ENCODE measurements around the gene DNAH9. TPM values are rescaled to one million over a fixed set of nuclear protein-coding genes. Genes with fewer than 3 reads are reported as not detected.
A peak's percentile ranks its signal among the peaks of the same experiment; 100 is the strongest.
"Not testable (repeated sequence)": the region's sequence is repeated elsewhere in the genome, so short reads cannot be mapped to it uniquely, and the experiment has no call there.

Gene DNAH9
- total and polyA plus RNA-seq, 8 donors: 0.28 to 18.3 (median 0.42) TPM; not detected in 2

DNA sequence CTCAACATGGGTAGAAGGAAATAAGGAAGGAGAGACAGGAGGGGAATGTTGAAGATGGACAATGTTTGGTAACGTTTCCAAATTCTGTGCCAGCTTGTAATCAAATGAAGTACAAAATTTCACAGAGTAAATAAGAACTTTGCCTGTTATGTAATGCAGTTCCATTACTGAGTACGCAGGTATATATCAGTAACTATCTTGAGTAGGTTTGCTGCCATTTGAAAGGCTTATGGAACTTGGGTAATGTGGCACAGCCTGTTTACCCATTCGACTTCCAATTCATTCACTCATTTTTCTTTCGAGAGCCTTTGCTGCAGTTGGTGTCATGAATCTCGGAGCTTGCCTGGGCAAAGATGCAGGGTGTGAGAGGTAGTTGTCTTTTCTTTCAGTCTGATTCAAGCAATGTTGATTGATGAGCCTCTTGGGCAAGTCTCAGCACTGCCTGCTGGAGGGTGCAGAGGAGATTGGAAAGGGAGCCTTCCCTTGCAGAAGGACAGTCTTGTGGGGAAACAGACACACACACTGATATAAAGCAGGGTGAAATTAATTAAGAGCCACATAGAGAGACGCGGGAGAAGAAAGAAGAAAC, 345.6 kb downstream of the DNAH9 start:
- intact Hi-C loops (cut with DNase I; ENCODE audit: low total_unique reads): no loop called here
- Histone ChIP-seq H3K9me3 (no peaks in the 10 kb centered on the region), H3K36me3 (no peaks in the 10 kb centered on the region), H3K27ac (no peak overlapping the region), H3K4me3 (no peak overlapping the region), H3K27me3 (no peaks in the 10 kb centered on the region), H3K4me1 (peaks cover 0 to 5% (median 3%) of the 10 kb centered on the region in 4 donors)
- peak in 1 of 2 donors; percentile 5 for DNase-seq
- TF ChIP-seq POLR2A (IDR thresholded peaks at IDR 0.05): no peak
- TF ChIP-seq EP300 (IDR thresholded peaks at IDR 0.05): no peak
- TF ChIP-seq POLR2AphosphoS5 (IDR thresholded peaks at IDR 0.05): no peak
- TF ChIP-seq CTCF (IDR thresholded peaks at IDR 0.05): no peak
- 63 to 75% (median 69%) methylated on average over 7 of the region's 7 CpGs for WGBS, 5 donors

DNA sequence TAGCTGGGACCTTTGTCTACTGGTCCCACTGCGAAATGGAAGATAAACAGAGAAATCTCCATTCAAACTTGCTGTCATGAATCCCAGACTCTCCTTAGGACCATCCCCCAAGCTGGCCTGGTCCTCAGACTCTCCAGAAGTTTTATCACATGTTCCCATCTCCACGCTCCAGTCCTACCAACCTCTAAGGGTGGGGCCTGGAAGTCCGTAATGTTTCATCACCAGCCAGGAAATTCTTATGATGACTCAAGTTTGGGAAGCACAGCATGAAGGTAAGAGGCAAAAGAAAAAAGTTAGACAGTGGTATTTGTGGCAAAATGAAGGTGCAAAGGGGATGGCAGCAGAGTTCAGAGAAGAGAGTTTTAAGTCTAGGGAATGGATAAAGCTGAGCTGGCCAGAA, 346.3 kb downstream of the DNAH9 start:
- Histone ChIP-seq H3K9me3 (no peaks in the 10 kb centered on the region), H3K36me3 (no peaks in the 10 kb centered on the region), H3K4me1 (peaks cover 0 to 9% (median 4%) of the 10 kb centered on the region in 4 donors), H3K27ac (no peak overlapping the region), H3K4me3 (no peak overlapping the region), H3K27me3 (no peaks in the 10 kb centered on the region)
- WGBS, 5 donors: 52 to 71% (median 66%) methylated on average over 3 of the region's 3 CpGs
- no peak for DNase-seq
- intact Hi-C loops (cut with DNase I; ENCODE audit: low total_unique reads): no loop called here
- TF ChIP-seq EP300 (IDR thresholded peaks at IDR 0.05) (no peak), POLR2AphosphoS5 (IDR thresholded peaks at IDR 0.05) (no peak), CTCF (IDR thresholded peaks at IDR 0.05) (no peak), POLR2A (IDR thresholded peaks at IDR 0.05) (no peak)

DNA sequence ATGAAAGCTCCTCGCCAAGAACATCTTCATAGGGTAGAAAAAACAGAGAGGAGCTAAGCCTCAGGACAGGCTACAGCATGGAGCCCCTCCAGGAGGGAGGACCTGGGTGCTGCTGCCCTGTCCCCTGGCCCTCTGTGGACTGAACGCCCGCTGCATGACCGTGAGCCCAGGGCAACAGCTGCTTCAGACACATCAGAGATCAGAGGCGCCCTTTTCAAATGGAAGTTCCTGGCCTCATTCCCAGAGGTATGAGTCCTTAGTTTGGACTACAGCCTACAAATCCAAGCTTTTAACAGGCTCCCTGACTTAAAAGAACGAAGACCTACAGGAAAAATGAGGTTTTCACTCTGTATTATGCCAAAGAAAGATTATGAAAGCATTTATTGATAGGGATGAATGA, 350.5 kb downstream of the DNAH9 start:
- Histone ChIP-seq H3K9me3 (peaks cover 0 to 14% (median 10%) of the 10 kb centered on the region in 4 donors), H3K36me3 (peaks cover 0 to 7% (median 0%) of the 10 kb centered on the region in 4 donors), H3K27me3 (no peaks in the 10 kb centered on the region), H3K4me3 (peak overlapping the region in 1 of 4 donors; percentile 12), H3K4me1 (peaks cover 0 to 9% (median 4%) of the 10 kb centered on the region in 4 donors), H3K27ac (no peak overlapping the region)
- peak in 1 of 2 donors; percentile 53 for DNase-seq
- intact Hi-C loops (cut with DNase I; ENCODE audit: low total_unique reads): no loop called here
- WGBS, 5 donors: 18 to 28% (median 25%) methylated on average over 5 to 6 of the region's 6 CpGs
- TF ChIP-seq EP300 (IDR thresholded peaks at IDR 0.05) (no peak), CTCF (IDR thresholded peaks at IDR 0.05) (no peak), POLR2AphosphoS5 (IDR thresholded peaks at IDR 0.05) (no peak), POLR2A (IDR thresholded peaks at IDR 0.05) (no peak)

GRCh38 chr17:11949571-11949970, 351.3 kb downstream of the DNAH9 start:
- H3K4me3 ChIP-seq; H3K27me3 ChIP-seq; H3K27ac ChIP-seq; DNase-seq; H3K4me1 ChIP-seq; H3K36me3 ChIP-seq; intact Hi-C loops (cut with DNase I; ENCODE audit: low total_unique reads): not testable (repeated sequence)
- 72 to 100% (median 97%) methylated on average over 1 of the region's 1 CpG for WGBS, 5 donors
- H3K9me3 ChIP-seq: peaks cover 0 to 22% (median 12%) of the 10 kb centered on the region in 4 donors
